Measurements from ENCODE around the gene FAM163B.

Gene FAM163B

GRCh38 chr9:133580419-133580738, 28.8 kb downstream of the FAM163B start:
- DNase-seq: no peak

- no peak for DNase-seq
These were observed 29.4 kb downstream of the FAM163B start for GRCh38 chr9:133579601-133580418.

GRCh38 chr9:133578524-133579441, 30.4 kb downstream of the FAM163B start:
- no peak for DNase-seq

- DNase-seq: no peak
These were observed 31.5 kb downstream of the FAM163B start for GRCh38 chr9:133577737-133578112.

GRCh38 chr9:133576875-133577736, 32.1 kb downstream of the FAM163B start:
- no peak for DNase-seq

GRCh38 chr9:133576031-133576874, 32.9 kb downstream of the FAM163B start:
- no peak for DNase-seq

- no peak for DNase-seq
These were observed 33.8 kb downstream of the FAM163B start for GRCh38 chr9:133575186-133576030.

- DNase-seq: no peak
These were observed 34.4 kb downstream of the FAM163B start for GRCh38 chr9:133574771-133575170.

- DNase-seq: no peak
These were observed 35.2 kb downstream of the FAM163B start for GRCh38 chr9:133573791-133574515.

- DNase-seq: no peak
These were observed 36.3 kb downstream of the FAM163B start for GRCh38 chr9:133572821-133573361.

- no peak for DNase-seq
These were observed 37.1 kb downstream of the FAM163B start for GRCh38 chr9:133571896-133572595.

GRCh38 chr9:133571391-133571890, 37.7 kb downstream of the FAM163B start:
- DNase-seq: no peak

GRCh38 chr9:133570691-133571080, 38.5 kb downstream of the FAM163B start:
- no peak for DNase-seq

- DNase-seq: no peak
These were observed 39.1 kb downstream of the FAM163B start for GRCh38 chr9:133569891-133570690.

GRCh38 chr9:133569121-133569785, 39.9 kb downstream of the FAM163B start:
- no peak for DNase-seq

- no peak for DNase-seq
These were observed 41.0 kb downstream of the FAM163B start for GRCh38 chr9:133568186-133568585.

- no peak for DNase-seq
These were observed 42.4 kb downstream of the FAM163B start for GRCh38 chr9:133566817-133567216.

GRCh38 chr9:133566382-133566781, 42.8 kb downstream of the FAM163B start:
- DNase-seq: no peak

Data from T-helper 1 cell (primary cell).